Right atrium auricular region (tissue), 2 donors: ENCODE data around the gene FHIT. TPM values are rescaled to one million over a fixed set of nuclear protein-coding genes. Genes with fewer than 3 reads are reported as not detected.

Experiments
- DNase-seq: peaks from one replicate; pipeline ENCODE4 v3.0.0-alpha.2; 2019; ENCODE audit warnings: low spot score
- H3K27ac ChIP-seq, 2 donors: fragments of 200-600 bp; sonication (generic); 1 replicate in 1 of 2; 2 replicates in 1 of 2; pipeline ENCODE4 v1.5.1; 2016 to 2019
- H3K27me3 ChIP-seq, 2 donors: fragments of 200-600 bp; sonication (generic); one replicate each; pipeline versions ENCODE4 v1.5.1 to v1.6.0; 2017 to 2019
- H3K36me3 ChIP-seq: fragments of 200-600 bp; sonication (generic); one replicate; pipeline ENCODE4 v1.5.1; 2016
- H3K4me1 ChIP-seq, 2 donors: fragments of 200-600 bp; sonication (generic); one replicate each; pipeline versions ENCODE4 v1.5.1 to v1.6.0; 2017 to 2019
- H3K4me3 ChIP-seq, 2 donors: fragments of 200-600 bp; sonication (generic); 1 replicate in 1 of 2; 2 replicates in 1 of 2; pipeline ENCODE4 v1.5.1; 2017 to 2019; ENCODE audit warnings: mild to moderate bottlenecking in 1 of 2, moderate library complexity in 1 of 2
- H3K9me3 ChIP-seq, 2 donors: fragments of 200-600 bp; sonication (generic); one replicate each; pipeline ENCODE4 v1.5.1; 2019
- total RNA-seq, 2 donors: library from RNA; depleted of rRNA; stranded (reverse); fragments of >200 nt; gene quantifications; one replicate each; pipeline ENCODE4 v1.1.0, GENCODE V29; 2016
- TF ChIP-seq, protein P1 (sequence below), 2 donors: fragments of 200-600 bp; sonication (generic); IDR thresholded peaks; one replicate each; pipeline ENCODE4 v1.5.1; 2019; ENCODE audit warnings: antibody characterized with exemption in 2 of 2

The FHIT gene
- total RNA-seq, 2 donors from 2014 or later: 10.4 to 11.0 TPM

DNA sequence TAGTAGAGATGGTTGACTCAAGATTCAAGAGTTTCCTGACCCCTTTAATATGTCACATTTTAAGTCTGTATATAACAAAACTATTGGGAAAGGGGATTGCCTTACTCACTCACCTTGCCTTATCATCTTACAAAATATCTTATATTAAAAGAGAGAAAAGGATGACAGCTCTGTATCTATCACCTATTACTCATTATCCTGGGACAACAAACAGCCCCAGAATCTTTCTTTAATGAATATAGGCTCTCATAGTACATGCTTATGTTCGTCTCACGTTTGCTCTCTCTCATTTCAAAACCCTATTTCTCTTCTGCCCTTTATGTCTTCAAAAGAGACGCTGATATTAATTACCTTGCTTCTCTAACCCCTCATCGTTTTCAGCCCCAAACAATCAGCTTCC, 1178.0 kb downstream of the FHIT start:
- Histone ChIP-seq H3K4me3 (no peak overlapping the region), H3K9me3 (peaks cover 0 to 7% of the 10 kb centered on the region in 2 donors), H3K27me3 (no peaks in the 10 kb centered on the region), H3K27ac (no peak overlapping the region), H3K36me3 (no peaks in the 10 kb centered on the region), H3K4me1 (peaks cover 0 to 5% of the 10 kb centered on the region in 2 donors)
- no peak for DNase-seq
- TF ChIP-seq, protein P1, sequence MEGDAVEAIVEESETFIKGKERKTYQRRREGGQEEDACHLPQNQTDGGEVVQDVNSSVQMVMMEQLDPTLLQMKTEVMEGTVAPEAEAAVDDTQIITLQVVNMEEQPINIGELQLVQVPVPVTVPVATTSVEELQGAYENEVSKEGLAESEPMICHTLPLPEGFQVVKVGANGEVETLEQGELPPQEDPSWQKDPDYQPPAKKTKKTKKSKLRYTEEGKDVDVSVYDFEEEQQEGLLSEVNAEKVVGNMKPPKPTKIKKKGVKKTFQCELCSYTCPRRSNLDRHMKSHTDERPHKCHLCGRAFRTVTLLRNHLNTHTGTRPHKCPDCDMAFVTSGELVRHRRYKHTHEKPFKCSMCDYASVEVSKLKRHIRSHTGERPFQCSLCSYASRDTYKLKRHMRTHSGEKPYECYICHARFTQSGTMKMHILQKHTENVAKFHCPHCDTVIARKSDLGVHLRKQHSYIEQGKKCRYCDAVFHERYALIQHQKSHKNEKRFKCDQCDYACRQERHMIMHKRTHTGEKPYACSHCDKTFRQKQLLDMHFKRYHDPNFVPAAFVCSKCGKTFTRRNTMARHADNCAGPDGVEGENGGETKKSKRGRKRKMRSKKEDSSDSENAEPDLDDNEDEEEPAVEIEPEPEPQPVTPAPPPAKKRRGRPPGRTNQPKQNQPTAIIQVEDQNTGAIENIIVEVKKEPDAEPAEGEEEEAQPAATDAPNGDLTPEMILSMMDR (IDR thresholded peaks at IDR 0.05): no peak

DNA sequence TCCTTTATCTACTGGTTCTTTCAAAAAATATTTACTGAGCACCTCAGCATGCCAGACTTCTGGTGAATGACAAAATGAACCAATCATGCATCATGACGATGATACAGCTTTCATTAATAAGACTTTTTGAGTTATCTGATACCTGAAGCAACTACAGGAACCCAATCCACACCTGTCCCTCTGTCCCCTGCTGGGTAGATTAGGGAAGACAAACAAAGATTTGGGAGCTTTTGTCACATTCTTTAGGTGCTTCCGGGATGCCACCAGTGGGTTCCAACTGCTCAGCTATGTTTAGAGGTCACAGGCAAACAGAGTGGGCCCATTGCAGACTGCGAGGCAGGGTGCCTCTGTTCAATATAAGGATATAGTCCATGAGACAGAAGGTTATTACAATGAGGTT, 1180.9 kb downstream of the FHIT start:
- Histone ChIP-seq H3K27ac (no peak overlapping the region), H3K9me3 (no peaks in the 10 kb centered on the region), H3K36me3 (no peaks in the 10 kb centered on the region), H3K4me3 (no peak overlapping the region), H3K4me1 (peaks cover 0 to 5% of the 10 kb centered on the region in 2 donors), H3K27me3 (no peaks in the 10 kb centered on the region)
- no peak for DNase-seq
- TF ChIP-seq, protein P1 (IDR thresholded peaks at IDR 0.05): no peak

DNA sequence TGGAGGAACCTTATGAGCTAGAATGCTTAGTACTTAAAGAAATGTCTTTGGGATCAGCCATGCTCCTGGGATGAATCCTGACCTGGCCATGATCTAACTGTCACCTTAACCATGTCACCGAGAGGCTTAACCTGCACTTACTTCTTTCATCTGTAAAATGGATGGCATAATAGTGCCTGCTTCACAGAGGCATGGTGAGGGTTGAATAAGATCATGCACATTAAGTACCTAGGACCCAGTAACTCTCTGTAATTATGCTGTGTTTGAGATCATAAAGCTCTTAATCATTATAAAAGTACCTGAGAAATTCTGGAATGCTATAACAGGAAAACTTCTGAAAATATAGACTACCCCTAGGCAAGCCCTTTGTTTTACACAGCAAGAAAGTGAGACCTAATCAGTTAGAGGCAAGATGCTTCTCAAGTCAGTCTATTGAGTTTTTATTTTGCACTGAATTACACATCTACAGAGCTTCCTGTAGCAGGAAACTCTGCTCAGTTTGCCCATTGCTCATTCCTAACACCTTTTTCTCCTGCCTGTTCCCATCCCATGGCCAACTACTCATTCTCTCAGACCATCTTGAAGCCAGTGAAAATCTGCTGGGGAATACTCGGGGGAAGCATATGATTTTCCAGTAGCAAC, 1185.9 kb downstream of the FHIT start:
- Histone ChIP-seq H3K27ac (no peak overlapping the region), H3K4me1 (no peaks in the 10 kb centered on the region), H3K36me3 (no peaks in the 10 kb centered on the region), H3K27me3 (no peaks in the 10 kb centered on the region), H3K4me3 (no peak overlapping the region), H3K9me3 (no peaks in the 10 kb centered on the region)
- no peak for DNase-seq
- TF ChIP-seq, protein P1 (IDR thresholded peaks at IDR 0.05): no peak

DNA sequence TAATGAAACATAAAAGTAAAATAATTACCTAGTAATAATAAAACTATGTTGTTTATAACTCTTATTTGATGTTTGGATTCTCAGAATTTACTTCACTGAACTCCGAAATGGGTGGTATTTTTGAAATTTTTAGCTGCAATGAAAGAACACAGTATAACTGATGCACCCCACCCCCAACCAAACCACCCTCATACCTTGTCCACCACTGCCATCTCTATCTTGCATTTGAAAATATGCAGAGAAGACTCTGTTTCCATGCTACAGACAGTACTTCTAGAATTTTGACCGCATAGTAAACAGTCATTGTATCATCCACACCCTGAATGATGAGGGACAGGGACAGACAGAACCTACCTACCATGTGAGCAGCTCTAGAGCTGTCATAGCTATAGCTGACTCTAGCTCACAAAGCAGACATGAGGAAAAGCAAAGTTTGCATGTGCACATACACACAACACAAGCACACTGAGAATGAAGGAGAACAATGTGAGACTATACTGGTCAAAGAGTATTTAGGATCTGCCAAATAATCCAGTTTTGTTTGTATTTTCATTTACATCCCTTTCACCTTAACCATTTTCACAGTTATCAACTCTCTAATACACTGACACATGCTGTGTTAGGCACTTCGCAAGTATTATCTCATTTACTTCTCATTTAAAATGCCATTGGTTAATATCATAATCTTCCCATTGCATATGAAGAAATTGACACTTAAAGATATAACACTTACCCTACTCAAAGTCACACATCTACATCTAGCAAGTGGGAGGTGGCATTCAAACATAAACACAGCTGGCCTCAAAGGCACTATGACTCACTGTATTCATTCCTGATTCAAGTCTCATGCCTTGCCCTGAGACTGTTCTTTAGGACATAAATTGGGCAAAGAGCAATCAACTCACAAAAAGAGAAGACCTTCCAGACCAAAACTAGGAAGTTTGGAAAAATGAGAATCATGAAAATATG, 1186.8 kb downstream of the FHIT start:
- TF ChIP-seq, protein P1 (IDR thresholded peaks at IDR 0.05): no peak
- H3K4me3 ChIP-seq: no peak overlapping the region
- no peaks in the 10 kb centered on the region for H3K9me3 ChIP-seq
- no peaks in the 10 kb centered on the region for H3K36me3 ChIP-seq
- H3K27me3 ChIP-seq: no peaks in the 10 kb centered on the region
- H3K27ac ChIP-seq: no peak overlapping the region
- DNase-seq: no peak
- H3K4me1 ChIP-seq: no peaks in the 10 kb centered on the region

DNA sequence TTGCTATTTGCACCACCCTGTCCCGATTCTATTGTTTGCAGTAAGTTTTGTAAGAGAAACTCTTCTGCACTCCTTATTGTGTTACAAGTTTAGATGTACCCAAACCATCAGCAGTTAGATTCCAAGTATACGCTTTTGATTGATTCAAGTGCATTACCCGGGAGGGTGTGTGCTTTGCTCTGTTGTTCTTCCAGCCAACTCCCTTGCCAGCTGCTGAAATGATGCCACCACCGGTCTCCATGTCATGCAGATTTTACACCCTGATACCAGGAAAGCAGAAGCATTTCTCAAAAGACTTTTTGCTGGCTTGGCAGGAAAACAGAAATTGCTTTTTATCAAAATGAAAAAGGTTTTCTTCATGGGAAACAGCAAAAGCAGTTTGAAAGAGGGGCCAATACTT, 1194.8 kb downstream of the FHIT start:
- Histone ChIP-seq H3K36me3 (no peaks in the 10 kb centered on the region), H3K4me3 (no peak overlapping the region), H3K9me3 (peaks cover 0 to 7% of the 10 kb centered on the region in 2 donors), H3K27me3 (no peaks in the 10 kb centered on the region), H3K4me1 (no peaks in the 10 kb centered on the region), H3K27ac (no peak overlapping the region)
- TF ChIP-seq, protein P1 (IDR thresholded peaks at IDR 0.05): no peak
- DNase-seq: no peak
